NCI-H2196 (cell line): ENCODE data around the gene KCND1.
A peak's percentile ranks its signal among the peaks of the same experiment; 100 is the strongest.

ENCODE experiments used
- DNase-seq: peaks from one replicate; lab custom pipeline; 2025; ENCODE audit not compliant: unreplicated experiment; lab: John Stamatoyannopoulos, UW

The KCND1 gene

DNA sequence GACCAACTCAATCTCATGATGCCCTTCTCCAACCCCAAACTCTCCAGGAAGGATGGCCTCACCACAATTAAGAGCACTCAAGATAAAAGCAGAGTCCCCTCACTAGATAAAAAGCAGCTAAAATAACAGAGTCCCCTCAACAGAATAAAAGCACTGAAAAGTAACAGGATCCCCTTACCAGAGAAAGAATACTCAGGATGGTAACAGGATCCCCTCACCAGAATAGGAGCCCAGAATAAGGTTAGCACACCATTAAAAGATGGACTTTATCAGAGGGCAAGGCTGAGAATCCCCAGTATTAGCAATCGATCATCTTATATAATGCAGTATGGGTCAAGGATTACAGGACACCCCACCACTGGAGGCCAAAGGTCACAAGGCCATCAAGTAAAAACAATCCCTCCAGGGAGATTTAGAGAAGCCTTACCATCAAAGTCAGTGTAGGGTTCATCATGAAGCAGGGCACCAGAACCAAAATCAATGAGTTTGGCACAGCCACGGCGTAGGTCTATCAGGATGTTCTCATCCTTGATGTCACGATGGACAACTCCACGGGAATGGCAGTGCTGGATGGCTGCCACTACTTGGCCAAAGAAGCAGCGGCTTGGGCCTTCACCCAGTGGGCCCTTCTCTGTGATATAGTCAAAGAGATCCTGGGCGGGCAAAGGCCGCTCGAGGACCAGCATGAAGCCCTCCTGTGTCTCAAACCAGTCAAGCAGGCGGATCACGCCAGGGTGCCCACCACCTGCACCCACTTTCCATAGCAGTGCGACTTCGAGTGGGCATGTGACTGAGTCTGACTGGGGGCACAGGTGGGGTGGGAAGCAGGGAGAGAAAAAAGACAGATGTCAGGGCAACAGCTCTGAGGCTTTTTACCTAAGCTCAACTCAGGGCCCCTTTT, 56.8 kb downstream of the KCND1 start:
- no peak for DNase-seq

DNA sequence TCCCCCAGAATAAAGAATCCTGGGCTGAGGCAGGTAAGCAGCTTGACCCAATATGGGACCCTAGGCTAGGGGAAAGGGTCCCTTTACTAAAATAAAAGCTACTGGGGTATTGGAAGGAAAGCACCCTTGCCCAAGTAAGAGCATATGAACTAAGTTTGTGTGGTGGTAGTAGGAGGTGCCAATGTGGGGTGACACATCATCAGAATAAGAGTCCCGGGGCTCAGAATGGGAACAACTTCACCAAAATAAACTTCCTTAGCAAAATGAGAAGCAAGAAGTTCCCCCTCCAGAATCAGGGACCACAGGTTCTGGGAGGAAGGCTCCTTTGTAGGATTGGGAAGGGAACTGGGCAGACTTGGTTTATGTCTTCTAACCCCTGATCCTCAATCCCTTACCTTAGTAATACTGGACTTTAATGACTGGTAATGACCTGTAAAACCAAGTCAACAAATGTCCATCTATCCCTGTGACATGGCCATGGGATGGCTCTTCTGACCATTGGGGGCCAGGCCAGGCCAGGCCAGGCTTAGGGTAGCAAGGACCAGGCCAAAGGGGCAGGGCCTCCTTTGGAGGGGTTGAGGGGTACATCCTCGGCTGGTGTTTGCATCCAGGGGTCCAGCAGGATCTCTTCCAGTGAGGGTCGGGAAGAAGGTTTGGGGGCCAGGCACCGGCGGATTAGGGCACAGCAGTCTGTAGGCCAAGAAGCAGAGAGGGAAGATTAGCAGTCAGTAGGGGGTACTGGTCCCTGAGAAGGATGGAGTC, 57.9 kb downstream of the KCND1 start:
- DNase-seq: no peak

DNA sequence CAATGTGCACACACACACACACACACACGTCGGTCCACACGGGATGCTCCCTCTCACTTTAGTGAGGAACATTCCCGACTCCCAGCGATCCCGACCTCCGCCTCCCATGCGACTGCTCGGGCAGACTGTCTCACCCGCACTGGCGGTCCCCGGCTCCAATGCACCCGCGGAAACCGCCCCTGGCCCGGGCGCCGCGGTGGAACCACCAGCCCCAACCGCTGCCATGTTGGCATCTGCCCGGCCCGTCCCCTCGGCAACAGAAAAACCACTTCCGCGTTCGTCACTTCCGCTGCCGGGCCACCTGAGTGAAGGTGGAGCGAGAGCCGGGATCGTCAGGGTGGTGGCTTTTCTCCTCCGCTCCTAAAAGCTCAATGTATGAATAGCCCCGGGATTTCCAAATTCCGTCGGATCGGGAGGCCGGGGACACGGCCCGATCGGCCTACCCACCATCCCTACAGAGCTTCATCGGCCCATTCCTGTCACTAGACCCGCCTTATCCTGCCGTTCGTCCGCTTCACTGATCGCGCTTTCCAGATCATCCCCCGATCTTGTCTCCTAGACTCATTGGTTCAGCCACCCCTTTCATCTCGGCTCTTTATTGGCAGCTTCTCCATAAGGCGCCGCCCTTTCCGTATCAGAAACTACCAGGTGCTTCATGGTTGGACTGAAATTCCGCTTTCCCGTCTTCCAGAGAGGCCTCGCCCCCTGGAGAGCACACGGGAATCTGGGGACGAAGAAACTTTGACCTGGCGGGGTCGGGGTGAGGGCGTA, 60.0 kb downstream of the KCND1 start, which contains the start of gene SLC35A2:
TSS of gene SLC35A2 (minus strand) at position 235 of the 771 bp plus-strand sequence. CDS start at position 225, 10 bp downstream.
- peak; percentile 75 for DNase-seq
